Breast epithelium (tissue), 4 donors: ENCODE data around the gene CCDC107. TPM values are rescaled to one million over a fixed set of nuclear protein-coding genes. Genes with fewer than 3 reads are reported as not detected.
"Not testable (repeated sequence)": the region's sequence is repeated elsewhere in the genome, so short reads cannot be mapped to it uniquely, and the experiment has no call there.

Experiments
- DNase-seq, 2 donors: peaks; one replicate each; pipeline ENCODE4 v3.0.0-alpha.2; 2019; ENCODE audit warnings: low spot score in 2 of 2
- H3K27ac ChIP-seq, 2 donors: fragments of 200-600 bp; sonication (generic) in 1 of 2; one replicate each; pipeline ENCODE4 v1.5.1; 2016 to 2019; ENCODE audit warnings: mild to moderate bottlenecking in 1 of 2
- H3K27me3 ChIP-seq, 2 donors: fragments of 200-600 bp; sonication (generic) in 1 of 2; one replicate each; pipeline versions ENCODE4 v1.5.1 to v1.6.0; 2017 to 2019; ENCODE audit warnings: control low read depth in 1 of 2, mild to moderate bottlenecking in 1 of 2
- H3K36me3 ChIP-seq: fragments of 200-600 bp; one replicate; pipeline ENCODE4 v1.5.1; 2019
- H3K4me1 ChIP-seq, 2 donors: fragments of 200-600 bp; sonication (generic); one replicate each; pipeline ENCODE4 v1.5.1; 2016 to 2019; ENCODE audit warnings: control low read depth in 1 of 2
- H3K4me3 ChIP-seq, 3 donors: fragments of 200-600 bp; sonication (generic); 1 replicate in 2 of 3; 2 replicates in 1 of 3; pipeline ENCODE4 v1.5.1; 2016 to 2019; ENCODE audit warnings: mild to moderate bottlenecking in 3 of 3, moderate library complexity in 2 of 3
- H3K9me3 ChIP-seq, 2 donors: fragments of 200-600 bp; sonication (generic) in 1 of 2; one replicate each; pipeline ENCODE4 v1.5.1; 2016 to 2019; ENCODE audit warnings: control low read depth in 1 of 2
- CTCF ChIP-seq, 3 donors: fragments of 450-650 bp; IDR thresholded peaks; one replicate each; pipeline ENCODE4 v1.5.1; 2016 to 2017; ENCODE audit warnings: antibody characterized with exemption in 3 of 3, mild to moderate bottlenecking in 3 of 3, moderate library complexity in 3 of 3
- POLR2A ChIP-seq: fragments of 450-650 bp; IDR thresholded peaks from one replicate; pipeline ENCODE4 v1.6.1; 2016; ENCODE audit warnings: antibody characterized with exemption, mild to moderate bottlenecking, moderate library complexity
- POLR2AphosphoS5 ChIP-seq, 3 donors: sonication (generic); formaldehyde crosslinking; IDR thresholded peaks; one replicate each; pipeline ENCODE4 v1.6.1; 2017; ENCODE audit warnings: antibody characterized with exemption in 3 of 3
- intact Hi-C: fragments of 100-400 bp; cut with DNase I; formaldehyde crosslinking; loops from one replicate; pipeline ENCODE4 v1.15.1; 2023; ENCODE audit warnings: low total_unique reads
- total RNA-seq, 3 donors: library from RNA; depleted of rRNA; stranded (reverse); fragments of >200 nt; gene quantifications; one replicate each; pipeline ENCODE4 v1.1.0, GENCODE V29; 2016

Gene CCDC107
- total RNA-seq, 3 donors from 2014 or later, result 18.3 to 102 (median 35.4) TPM

- Histone ChIP-seq H3K27me3 (no peaks in the 10 kb centered on the region), H3K9me3 (no peaks in the 10 kb centered on the region), H3K4me3 (no peak overlapping the region), H3K4me1 (no peaks in the 10 kb centered on the region), H3K27ac (no peak overlapping the region), H3K36me3 (no peaks in the 10 kb centered on the region)
- TF ChIP-seq POLR2AphosphoS5 (IDR thresholded peaks at IDR 0.05), result no peak
- no peak for TF ChIP-seq CTCF (IDR thresholded peaks at IDR 0.05)
- no peak for TF ChIP-seq POLR2A
- intact Hi-C loops, result no loop called here
- no peak for DNase-seq
These were observed 22.4 kb upstream of the CCDC107 start for GRCh38 chr9:35635730-35636129.

- Histone ChIP-seq H3K4me3 (no peak overlapping the region), H3K9me3 (no peaks in the 10 kb centered on the region), H3K4me1 (no peaks in the 10 kb centered on the region), H3K27ac (no peak overlapping the region), H3K36me3 (no peaks in the 10 kb centered on the region), H3K27me3 (no peaks in the 10 kb centered on the region)
- DNase-seq, result no peak
- TF ChIP-seq POLR2AphosphoS5 (IDR thresholded peaks at IDR 0.05), result no peak
- TF ChIP-seq CTCF (IDR thresholded peaks at IDR 0.05), result no peak
- TF ChIP-seq POLR2A, result no peak
- intact Hi-C loops, result no loop called here
These were observed 21.8 kb upstream of the CCDC107 start for GRCh38 chr9:35636135-35636876.

GRCh38 chr9:35636877-35637246 is 21.2 kb upstream of the CCDC107 start:
- H3K4me3 ChIP-seq, DNase-seq, H3K4me1 ChIP-seq, H3K27me3 ChIP-seq, H3K27ac ChIP-seq, intact Hi-C loops, H3K36me3 ChIP-seq, H3K9me3 ChIP-seq: not testable (repeated sequence)

DNA sequence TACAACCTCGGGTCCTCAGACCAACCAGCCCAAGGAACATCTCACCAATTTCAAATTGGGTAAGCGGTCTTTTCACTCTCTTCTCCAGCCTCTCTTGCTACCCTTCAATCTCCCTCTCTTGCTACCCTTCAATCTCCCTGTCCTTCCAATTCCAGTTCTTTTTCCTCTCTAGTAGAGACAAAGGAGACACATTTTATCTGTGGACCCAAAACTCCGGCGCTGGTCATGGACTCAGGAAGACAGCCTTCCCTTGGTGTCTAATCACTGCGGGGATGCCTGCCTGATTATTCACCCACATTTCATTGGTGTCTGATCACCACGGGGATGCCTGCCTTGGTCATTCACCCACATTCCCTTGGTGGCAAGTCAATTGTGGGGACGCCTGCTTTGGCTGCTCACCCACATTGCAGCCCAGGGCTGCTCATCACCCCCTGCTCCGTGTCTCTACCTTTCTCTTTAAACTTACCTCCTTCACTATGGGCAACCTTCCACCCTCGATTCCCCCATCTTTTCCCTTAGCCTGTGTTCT is 20.6 kb upstream of the CCDC107 start:
- H3K36me3 ChIP-seq, H3K27ac ChIP-seq, H3K9me3 ChIP-seq, H3K4me3 ChIP-seq, H3K27me3 ChIP-seq, intact Hi-C loops, H3K4me1 ChIP-seq, DNase-seq: not testable (repeated sequence)

- H3K9me3 ChIP-seq, H3K27ac ChIP-seq, H3K27me3 ChIP-seq, H3K36me3 ChIP-seq, intact Hi-C loops, DNase-seq, H3K4me1 ChIP-seq, H3K4me3 ChIP-seq: not testable (repeated sequence)
These were observed 19.3 kb upstream of the CCDC107 start for GRCh38 chr9:35638751-35639150.

GRCh38 chr9:35639225-35639624 is 18.9 kb upstream of the CCDC107 start:
- H3K36me3 ChIP-seq, H3K4me3 ChIP-seq, DNase-seq, H3K9me3 ChIP-seq, H3K4me1 ChIP-seq, intact Hi-C loops, H3K27ac ChIP-seq, H3K27me3 ChIP-seq: not testable (repeated sequence)

GRCh38 chr9:35639631-35640030 is 18.5 kb upstream of the CCDC107 start:
- intact Hi-C loops, result no loop called here
- TF ChIP-seq POLR2A (no peak), CTCF (IDR thresholded peaks at IDR 0.05) (no peak), POLR2AphosphoS5 (IDR thresholded peaks at IDR 0.05) (no peak)

DNA sequence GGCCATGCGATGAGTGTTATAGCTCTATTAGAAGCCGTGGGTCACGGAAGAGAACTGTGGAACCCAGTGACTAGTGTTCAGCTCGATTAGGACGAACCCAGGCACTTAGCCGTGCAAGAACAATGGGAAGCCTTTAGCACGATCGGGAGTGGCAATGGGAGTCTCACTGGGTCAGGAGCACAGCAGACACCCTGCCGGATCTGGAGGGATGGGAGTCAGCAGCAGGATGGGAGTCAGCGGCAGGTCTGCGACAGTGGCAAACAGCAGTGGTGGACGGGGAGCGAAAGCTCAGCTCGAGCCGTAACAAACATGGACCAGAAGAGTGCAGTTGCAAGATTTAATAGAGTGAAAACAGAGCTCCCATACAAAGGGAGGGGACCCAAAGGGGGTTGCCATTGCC is 17.7 kb upstream of the CCDC107 start:
- H3K4me1 ChIP-seq, H3K9me3 ChIP-seq, H3K27ac ChIP-seq, H3K4me3 ChIP-seq, DNase-seq, H3K36me3 ChIP-seq, H3K27me3 ChIP-seq, intact Hi-C loops: not testable (repeated sequence)

More at GRCh38 chr9:35639631-35640030, 18.5 kb upstream of the CCDC107 start:
- no peak for DNase-seq
- Histone ChIP-seq H3K4me3 (no peak overlapping the region), H3K36me3 (no peaks in the 10 kb centered on the region), H3K9me3 (no peaks in the 10 kb centered on the region), H3K27ac (no peak overlapping the region), H3K27me3 (no peaks in the 10 kb centered on the region), H3K4me1 (no peaks in the 10 kb centered on the region)

DNA sequence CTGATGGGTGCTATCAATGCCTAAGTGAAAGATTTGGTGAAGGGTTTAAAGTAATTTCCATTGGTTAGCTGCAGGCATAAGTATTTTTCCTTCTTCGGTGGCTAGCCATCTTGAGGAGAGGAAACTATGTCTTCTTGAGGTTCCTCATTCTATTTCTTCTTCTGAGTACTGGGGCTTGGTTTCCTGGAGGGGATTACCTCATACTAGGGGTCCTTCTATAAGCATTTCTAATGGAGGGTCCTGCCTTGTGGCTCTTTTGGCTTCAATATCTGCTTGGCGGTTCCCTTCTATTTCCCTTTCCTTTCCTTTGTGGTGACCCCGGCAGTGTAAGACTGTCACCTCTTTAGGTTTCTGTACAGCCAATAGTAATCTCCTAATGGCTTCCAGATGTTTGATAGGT is 16.6 kb upstream of the CCDC107 start:
- H3K36me3 ChIP-seq, intact Hi-C loops, H3K9me3 ChIP-seq: not testable (repeated sequence)

More for the DNA sequence above, 16.6 kb upstream of the CCDC107 start:
- H3K27ac ChIP-seq, DNase-seq, H3K27me3 ChIP-seq, H3K4me1 ChIP-seq, H3K4me3 ChIP-seq: not testable (repeated sequence)
